MG63 (cell line): ENCODE measurements around the gene RAB11FIP2. TPM values are rescaled to one million over a fixed set of nuclear protein-coding genes. Genes with fewer than 3 reads are reported as not detected.
A peak's percentile ranks its signal among the peaks of the same experiment; 100 is the strongest.

Experiments
- DNase-seq: peaks from one replicate; pipeline ENCODE4 v3.0.0-alpha.2; 2020
- H3K27me3 ChIP-seq: fragments of 250-450 bp; sonication (Bioruptor Pico); 2 replicates; pipeline ENCODE4 v1.5.1; 2020; ENCODE audit warnings: mild to moderate bottlenecking, moderate library complexity
- H3K36me3 ChIP-seq: fragments of 250-450 bp; sonication (Bioruptor Pico); 2 replicates; pipeline ENCODE4 v1.5.1; 2020; ENCODE audit warnings: mild to moderate bottlenecking, moderate library complexity
- H3K4me3 ChIP-seq: fragments of 250-450 bp; sonication (Bioruptor Pico); 2 replicates; pipeline ENCODE4 v1.5.1; 2020; ENCODE audit warnings: mild to moderate bottlenecking, moderate library complexity
- H3K9me3 ChIP-seq: fragments of 250-450 bp; sonication (Bioruptor Pico); 2 replicates; pipeline ENCODE4 v1.5.1; 2020; ENCODE audit warnings: mild to moderate bottlenecking, moderate library complexity
- total RNA-seq: library from RNA; depleted of rRNA; stranded (reverse); fragments of >200 nt; shearing (Covaris generic); gene quantifications from 2 replicates; pipeline ENCODE4 v1.2.3, GENCODE V29; 2014; ENCODE audit warnings: low replicate concordance

RAB11FIP2 gene
- total RNA-seq, 1 experiment from 2014 or later, result 10.4 TPM

DNA sequence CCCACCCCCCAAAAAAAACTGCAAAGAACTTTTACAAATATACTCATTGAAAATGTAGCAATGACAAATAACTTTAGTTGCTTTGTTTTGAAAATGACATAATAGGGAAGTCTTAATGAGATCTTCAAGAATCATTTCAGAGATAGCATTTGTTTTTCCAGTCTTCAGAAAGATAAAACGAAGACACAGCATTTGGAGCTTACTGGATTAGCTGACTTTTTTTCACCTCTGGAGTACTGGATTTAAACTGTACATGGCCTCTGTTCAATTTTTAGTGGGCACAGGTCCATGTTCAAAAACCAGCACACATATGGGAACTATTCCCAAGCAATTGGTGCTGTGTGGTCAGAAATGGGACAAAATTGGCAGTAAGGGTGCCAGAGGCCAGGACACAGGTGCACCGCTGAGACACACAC is 3.9 kb downstream of the RAB11FIP2 start:
- no peak overlapping the region for H3K4me3 ChIP-seq
- H3K27me3 ChIP-seq, result no peaks in the 10 kb centered on the region
- DNase-seq, result no peak
- peaks cover 17% of the 10 kb centered on the region for H3K36me3 ChIP-seq
- no peaks in the 10 kb centered on the region for H3K9me3 ChIP-seq

DNA sequence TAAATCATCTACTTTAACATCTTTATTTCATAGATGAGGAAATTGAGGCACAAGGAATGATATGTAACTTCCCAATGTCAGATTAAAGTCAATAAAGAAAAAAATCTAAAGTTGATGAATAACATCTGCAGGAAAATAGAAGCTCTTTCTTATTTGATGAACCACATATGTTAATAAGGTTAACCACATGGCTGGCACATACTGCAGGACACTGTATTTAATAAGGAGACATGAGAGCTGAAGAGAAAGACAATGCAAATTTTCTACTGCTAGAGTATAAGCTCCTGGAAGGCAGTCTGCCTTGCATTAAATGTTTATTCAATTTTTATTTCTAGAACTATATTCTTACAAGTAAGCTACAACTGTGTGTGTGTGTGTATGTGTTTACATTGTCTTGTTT is 4.4 kb downstream of the RAB11FIP2 start:
- no peaks in the 10 kb centered on the region for H3K27me3 ChIP-seq
- DNase-seq, result no peak
- H3K36me3 ChIP-seq, result peaks cover 17% of the 10 kb centered on the region
- no peak overlapping the region for H3K4me3 ChIP-seq
- no peaks in the 10 kb centered on the region for H3K9me3 ChIP-seq

- DNase-seq, result no peak
- Histone ChIP-seq H3K4me3 (no peak overlapping the region), H3K36me3 (peaks cover 22% of the 10 kb centered on the region), H3K27me3 (no peaks in the 10 kb centered on the region), H3K9me3 (no peaks in the 10 kb centered on the region)
These were observed 5.4 kb downstream of the RAB11FIP2 start for GRCh38 chr10:118041316-118041715.

DNA sequence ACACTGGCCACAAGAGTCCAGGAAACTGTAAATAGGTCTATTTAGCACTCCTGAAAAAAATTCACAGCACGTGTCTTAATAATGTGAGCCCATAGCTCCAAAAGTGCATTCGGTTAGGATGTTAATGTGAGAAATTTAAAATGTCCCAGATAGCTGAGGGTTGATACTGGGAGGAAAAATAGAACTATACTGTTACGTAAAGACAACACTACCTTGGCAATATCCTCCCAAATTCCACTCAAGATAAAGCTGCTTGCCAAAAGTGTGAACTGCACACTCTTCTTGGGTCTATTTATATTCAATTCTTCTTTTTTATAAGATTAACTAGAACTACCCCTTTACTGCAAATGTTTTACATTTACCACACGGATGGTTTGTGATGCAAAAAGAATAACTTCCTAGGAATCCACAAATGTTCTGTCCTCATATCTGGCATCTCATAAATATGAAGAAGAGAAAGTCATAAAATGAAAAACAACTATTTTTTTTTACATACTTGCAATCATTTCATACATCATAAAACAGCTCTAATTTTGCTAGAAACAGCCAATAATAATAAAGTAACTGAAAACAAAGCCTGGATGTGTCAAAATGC is 10.4 kb downstream of the RAB11FIP2 start:
- Histone ChIP-seq H3K27me3 (no peaks in the 10 kb centered on the region), H3K9me3 (no peaks in the 10 kb centered on the region), H3K36me3 (peaks cover 36% of the 10 kb centered on the region), H3K4me3 (no peak overlapping the region)
- DNase-seq, result no peak

- Histone ChIP-seq H3K4me3 (no peak overlapping the region), H3K9me3 (no peaks in the 10 kb centered on the region)
- no peak for DNase-seq
These were observed 11.3 kb downstream of the RAB11FIP2 start for GRCh38 chr10:118035354-118036005.

DNA sequence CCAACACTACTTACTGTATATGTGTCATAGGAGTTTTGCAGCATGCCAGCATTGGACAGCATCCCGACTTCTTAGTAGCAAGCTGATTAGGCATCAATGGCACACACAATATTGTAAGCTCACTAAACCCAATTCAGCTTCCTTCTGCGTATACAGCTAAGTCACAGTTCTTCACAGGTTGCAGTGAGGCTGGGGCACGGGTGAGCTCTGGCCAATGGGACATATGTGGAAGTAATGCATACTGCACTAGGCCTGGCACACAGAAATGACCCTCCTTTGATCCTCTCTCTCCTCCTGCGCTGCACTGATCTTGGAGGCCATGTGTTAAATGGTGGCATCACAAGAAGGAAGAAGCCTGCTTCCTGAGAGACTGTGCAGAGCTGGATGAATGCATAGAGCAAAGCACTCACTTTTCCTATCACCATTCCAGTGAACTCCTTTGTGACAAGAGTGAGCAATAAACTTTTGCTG is 11.9 kb downstream of the RAB11FIP2 start:
- H3K36me3 ChIP-seq, result peaks cover 28% of the 10 kb centered on the region
- no peaks in the 10 kb centered on the region for H3K27me3 ChIP-seq
- H3K4me3 ChIP-seq, result no peak overlapping the region
- DNase-seq, result peak; percentile 52
- H3K9me3 ChIP-seq, result no peaks in the 10 kb centered on the region

More at GRCh38 chr10:118035354-118036005, 11.3 kb downstream of the RAB11FIP2 start:
- H3K27me3 ChIP-seq, result no peaks in the 10 kb centered on the region
- peaks cover 33% of the 10 kb centered on the region for H3K36me3 ChIP-seq

DNA sequence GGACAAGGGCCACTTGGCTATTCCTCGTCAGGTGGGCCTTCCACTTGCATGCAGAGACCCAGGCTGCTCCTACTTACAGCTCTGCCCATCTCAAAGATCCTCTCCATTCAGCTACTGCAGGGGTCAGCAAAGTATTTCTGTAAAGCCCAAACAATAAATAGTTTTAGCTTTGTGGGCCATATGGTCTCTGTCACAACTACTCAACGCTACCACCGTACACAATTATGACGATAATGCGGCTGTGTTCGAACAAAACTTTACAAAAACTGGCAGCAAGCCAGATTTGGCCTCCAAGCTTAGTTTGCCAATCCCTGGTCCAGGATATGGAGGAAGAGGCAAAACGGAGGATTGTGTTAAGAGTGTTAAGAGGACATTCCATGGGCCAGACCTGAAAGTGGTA is 12.8 kb downstream of the RAB11FIP2 start:
- H3K27me3 ChIP-seq, result no peaks in the 10 kb centered on the region
- H3K9me3 ChIP-seq, result no peaks in the 10 kb centered on the region
- DNase-seq, result no peak
- peaks cover 19% of the 10 kb centered on the region for H3K36me3 ChIP-seq
- no peak overlapping the region for H3K4me3 ChIP-seq

DNA sequence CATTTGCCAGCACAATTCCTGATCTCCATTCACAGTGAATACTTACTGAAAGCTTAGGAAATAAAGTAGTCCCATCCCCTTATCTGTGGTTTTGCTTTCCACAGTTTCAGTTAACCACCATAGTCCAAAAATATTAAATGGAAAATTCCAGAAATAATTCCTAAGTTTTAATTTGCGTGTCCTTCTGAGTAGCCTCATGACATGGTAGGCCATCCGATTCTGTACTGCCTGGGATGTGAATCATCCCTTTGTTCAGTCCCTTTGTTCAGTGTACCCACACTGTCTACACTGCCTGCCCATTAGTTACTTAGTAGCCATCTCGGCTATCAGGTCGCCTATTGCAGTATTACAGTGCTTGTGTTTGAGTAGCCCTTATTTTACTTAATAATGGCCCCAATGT is 14.2 kb downstream of the RAB11FIP2 start:
- no peak overlapping the region for H3K4me3 ChIP-seq
- DNase-seq, result no peak
- H3K36me3 ChIP-seq, result peaks cover 19% of the 10 kb centered on the region
- H3K27me3 ChIP-seq, result no peaks in the 10 kb centered on the region
- H3K9me3 ChIP-seq, result no peaks in the 10 kb centered on the region

DNA sequence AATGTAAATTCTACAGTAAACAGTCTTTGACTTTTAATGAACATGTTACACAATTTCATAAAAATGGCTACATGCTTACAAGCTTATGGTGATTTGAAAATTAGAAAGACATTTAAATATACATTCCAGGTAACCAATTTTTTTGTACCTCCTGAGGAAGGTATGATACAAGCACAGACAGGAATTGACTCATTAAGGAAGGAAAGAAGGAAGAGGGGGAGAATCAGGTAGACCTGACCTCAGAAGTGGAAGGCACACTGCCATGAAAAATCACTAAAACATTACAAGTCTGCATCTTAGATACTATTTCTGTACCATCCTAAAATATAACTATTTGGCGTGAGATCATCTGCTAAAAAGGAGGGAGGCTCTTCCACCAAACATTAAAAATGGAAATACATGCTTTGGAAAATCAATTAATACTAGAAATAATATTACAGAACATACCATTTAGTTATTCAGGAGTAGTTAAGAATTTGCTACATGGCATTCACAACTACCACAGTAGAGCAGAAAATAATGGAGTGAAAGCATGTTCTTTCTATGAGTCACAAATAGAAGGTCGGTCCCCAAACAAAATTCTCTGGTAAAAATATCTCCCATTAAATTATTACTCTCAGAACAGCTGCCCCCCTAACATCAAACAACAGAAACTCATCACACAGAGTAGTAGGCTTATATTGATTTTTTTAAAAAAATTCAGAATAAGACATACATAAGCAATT is 15.2 kb downstream of the RAB11FIP2 start:
- Histone ChIP-seq H3K9me3 (no peaks in the 10 kb centered on the region), H3K4me3 (no peak overlapping the region), H3K27me3 (no peaks in the 10 kb centered on the region), H3K36me3 (peaks cover 16% of the 10 kb centered on the region)
- no peak for DNase-seq

DNA sequence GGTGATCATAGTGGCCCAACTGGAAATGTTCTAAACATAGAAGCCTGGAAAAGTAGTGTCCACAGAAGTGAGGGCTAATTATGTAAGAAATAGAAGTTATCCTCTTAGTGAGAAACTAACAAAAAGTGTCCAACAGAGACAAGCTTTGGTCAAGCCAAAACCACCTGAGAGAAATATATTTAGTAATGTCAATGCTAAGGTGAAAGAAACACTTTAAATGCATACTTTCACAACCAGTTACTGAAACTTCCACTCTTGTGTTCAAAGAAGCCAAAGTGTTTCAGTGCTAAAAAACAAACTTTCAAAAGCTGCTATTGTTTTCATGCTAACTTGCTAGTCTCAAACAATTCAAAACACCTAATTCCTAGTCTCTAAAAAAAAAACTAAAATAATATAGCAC is 18.1 kb downstream of the RAB11FIP2 start:
- peaks cover 5% of the 10 kb centered on the region for H3K36me3 ChIP-seq
- no peak for DNase-seq

GRCh38 chr10:118027397-118027796 is 19.3 kb downstream of the RAB11FIP2 start:
- no peaks in the 10 kb centered on the region for H3K9me3 ChIP-seq
- no peaks in the 10 kb centered on the region; the same call in 1 of the 2 replicates for H3K36me3 ChIP-seq
- no peak for DNase-seq
- no peaks in the 10 kb centered on the region for H3K27me3 ChIP-seq
- H3K4me3 ChIP-seq, result no peak overlapping the region

More for the DNA sequence above, 18.1 kb downstream of the RAB11FIP2 start:
- Histone ChIP-seq H3K27me3 (no peaks in the 10 kb centered on the region), H3K4me3 (no peak overlapping the region), H3K9me3 (no peaks in the 10 kb centered on the region)

DNA sequence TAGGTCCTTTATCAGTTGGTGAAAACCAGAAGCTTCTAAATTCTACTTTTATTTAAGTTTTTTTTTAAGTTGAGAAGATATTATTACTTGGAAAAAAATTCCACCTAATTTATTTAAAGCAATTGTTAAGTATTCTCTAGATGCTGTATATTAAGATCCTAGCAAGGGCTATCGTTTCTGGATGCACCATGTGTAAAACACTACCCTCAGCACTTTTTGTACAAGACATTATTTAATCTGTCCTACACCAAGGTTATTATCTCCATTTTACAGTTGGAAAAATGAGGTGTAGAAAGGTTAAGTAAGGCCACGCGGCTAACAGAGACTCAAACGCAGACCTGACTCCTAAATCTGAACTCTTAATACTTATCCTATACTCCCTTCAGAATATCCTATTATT is 19.8 kb downstream of the RAB11FIP2 start:
- DNase-seq, result no peak
- no peaks in the 10 kb centered on the region for H3K27me3 ChIP-seq
- H3K9me3 ChIP-seq, result no peaks in the 10 kb centered on the region
- H3K4me3 ChIP-seq, result no peak overlapping the region
- no peaks in the 10 kb centered on the region; the same call in 1 of the 2 replicates for H3K36me3 ChIP-seq

- no peaks in the 10 kb centered on the region for H3K27me3 ChIP-seq
- DNase-seq, result no peak
- H3K4me3 ChIP-seq, result no peak overlapping the region
- H3K9me3 ChIP-seq, result no peaks in the 10 kb centered on the region
- no peaks in the 10 kb centered on the region; the same call in 1 of the 2 replicates for H3K36me3 ChIP-seq
These were observed 26.4 kb downstream of the RAB11FIP2 start for GRCh38 chr10:118020365-118020764.

- Histone ChIP-seq H3K9me3 (no peaks in the 10 kb centered on the region), H3K27me3 (no peaks in the 10 kb centered on the region), H3K36me3 (no peaks in the 10 kb centered on the region; the same call in 1 of the 2 replicates), H3K4me3 (no peak overlapping the region)
- DNase-seq, result no peak
These were observed 28.9 kb downstream of the RAB11FIP2 start for GRCh38 chr10:118017850-118018249.

GRCh38 chr10:118017071-118017740 is 29.5 kb downstream of the RAB11FIP2 start:
- H3K36me3 ChIP-seq, result no peaks in the 10 kb centered on the region; the same call in 1 of the 2 replicates
- DNase-seq, result no peak
- H3K27me3 ChIP-seq, result no peaks in the 10 kb centered on the region
- H3K9me3 ChIP-seq, result no peaks in the 10 kb centered on the region
- no peak overlapping the region for H3K4me3 ChIP-seq

- DNase-seq, result no peak
- no peaks in the 10 kb centered on the region for H3K27me3 ChIP-seq
- no peak overlapping the region for H3K4me3 ChIP-seq
- H3K9me3 ChIP-seq, result no peaks in the 10 kb centered on the region
- peaks cover under 1% of the 10 kb centered on the region; the same call in 1 of the 2 replicates for H3K36me3 ChIP-seq
These were observed 33.7 kb downstream of the RAB11FIP2 start for GRCh38 chr10:118012952-118013525.
